Esophagus muscularis mucosa (tissue), 4 donors: ENCODE data around the gene CLEC9A. TPM values are rescaled to one million over a fixed set of nuclear protein-coding genes. Genes with fewer than 3 reads are reported as not detected.

Source experiments
- DNase-seq: peaks from one replicate; pipeline ENCODE4 v3.0.0-alpha.2; 2017; ENCODE audit errors: extremely low spot score
- H3K27ac ChIP-seq, 4 donors: fragments of 200-600 bp; sonication (generic); replicated peaks in 1 of 4; 1 replicate in 3 of 4; 2 replicates in 1 of 4; pipeline ENCODE4 v1.5.1; 2016 to 2019; ENCODE audit warnings: mild to moderate bottlenecking in 1 of 4
- H3K27me3 ChIP-seq, 4 donors: fragments of 200-600 bp; sonication (generic); one replicate each; pipeline versions ENCODE4 v1.5.1 to v1.6.0; 2016 to 2019
- H3K36me3 ChIP-seq, 4 donors: fragments of 200-600 bp; sonication (generic); one replicate each; pipeline ENCODE4 v1.5.1; 2016 to 2019
- H3K4me1 ChIP-seq, 4 donors: fragments of 200-600 bp; sonication (generic); one replicate each; pipeline ENCODE4 v1.5.1; 2016 to 2019
- H3K4me3 ChIP-seq, 4 donors: fragments of 200-600 bp; sonication (generic); 1 replicate in 2 of 4; 2 replicates in 2 of 4; pipeline ENCODE4 v1.5.1; 2016 to 2019; ENCODE audit warnings: mild to moderate bottlenecking in 4 of 4, moderate library complexity in 1 of 4
- H3K9me3 ChIP-seq, 4 donors: fragments of 200-600 bp; sonication (generic); 1 replicate in 3 of 4; 2 replicates in 1 of 4; pipeline ENCODE4 v1.5.1; 2016 to 2019
- CTCF ChIP-seq, 3 experiments: fragments of 200-600 bp in 2 of 3; fragments of 450-650 bp in 1 of 3; sonication (generic) in 2 of 3; IDR thresholded peaks; one replicate each; pipeline ENCODE4 v1.5.1; 2017 to 2019; ENCODE audit warnings: antibody characterized with exemption in 3 of 3, mild to moderate bottlenecking in 2 of 3, moderate library complexity in 1 of 3
- EP300 ChIP-seq: sonication (generic); formaldehyde crosslinking; IDR thresholded peaks from one replicate; pipeline ENCODE4 v1.6.1; 2017; ENCODE audit warnings: antibody characterized with exemption
- POLR2A ChIP-seq: fragments of 450-650 bp; IDR thresholded peaks from one replicate; pipeline ENCODE4 v1.6.1; 2017; ENCODE audit warnings: antibody characterized with exemption, moderate library complexity, mild to moderate bottlenecking, low read depth
- POLR2AphosphoS5 ChIP-seq, 2 donors: sonication (generic); formaldehyde crosslinking; IDR thresholded peaks; one replicate each; pipeline ENCODE4 v1.6.1; 2017; ENCODE audit warnings: antibody characterized with exemption in 2 of 2
- WGBS: methylation state at CpG from one replicate; pipeline ENCODE4 v1.1.5; 2018; 5-methylcytosine and 5-hydroxymethylcytosine counted together
- intact Hi-C: fragments of 100-400 bp; cut with DNase I; formaldehyde crosslinking; loops from one replicate; pipeline ENCODE4 v1.15.1; 2023
- total RNA-seq, 4 donors: library from RNA; depleted of rRNA; stranded (reverse); fragments of >200 nt; gene quantifications; one replicate each; pipeline versions ENCODE4 v1.1.0 to v1.2.1, GENCODE V29; 2016

The CLEC9A gene
- total RNA-seq, 4 donors from 2014 or later: 0.17 TPM; not detected in 3

GRCh38 chr12:10070380-10070779 lies 39.9 kb downstream of the CLEC9A start:
- Histone ChIP-seq H3K36me3 (peaks cover 0 to 13% (median 0%) of the 10 kb centered on the region in 4 donors), H3K27me3 (no peaks in the 10 kb centered on the region), H3K9me3 (no peaks in the 10 kb centered on the region), H3K27ac (no peak overlapping the region), H3K4me3 (no peak overlapping the region), H3K4me1 (peaks cover 0 to 6% (median 4%) of the 10 kb centered on the region in 4 donors)
- intact Hi-C loops: no loop called here
- WGBS: 97% methylated on average over 4 of the region's 4 CpGs
- TF ChIP-seq POLR2A: no peak
- no peak for TF ChIP-seq CTCF (IDR thresholded peaks at IDR 0.05)
- no peak for TF ChIP-seq EP300
- no peak for TF ChIP-seq POLR2AphosphoS5 (IDR thresholded peaks at IDR 0.05)
- no peak for DNase-seq

DNA sequence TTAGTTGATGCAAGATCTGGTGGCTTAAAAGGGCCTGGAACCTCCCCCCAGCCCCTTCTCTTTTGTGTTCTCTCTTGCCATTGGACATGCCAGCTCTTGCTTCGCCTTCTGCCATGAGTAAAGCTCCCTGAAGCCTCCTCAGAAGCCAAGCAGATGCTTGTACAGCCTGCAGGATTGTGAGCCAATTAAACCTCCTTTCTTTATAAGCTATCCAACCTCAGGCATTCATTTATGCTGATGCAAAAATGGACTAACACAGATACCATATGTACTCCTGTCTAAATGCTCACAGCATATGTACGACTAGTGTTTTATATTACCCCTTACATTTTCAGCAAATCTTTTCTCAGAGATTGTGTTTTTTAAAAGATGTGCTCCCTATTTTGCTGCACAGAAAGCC lies 41.6 kb downstream of the CLEC9A start:
- Histone ChIP-seq H3K9me3 (no peaks in the 10 kb centered on the region), H3K27ac (no peak overlapping the region), H3K36me3 (peaks cover 0 to 13% (median 0%) of the 10 kb centered on the region in 4 donors), H3K27me3 (no peaks in the 10 kb centered on the region), H3K4me1 (peaks cover 0 to 4% (median 3%) of the 10 kb centered on the region in 4 donors), H3K4me3 (no peak overlapping the region)
- no peak for DNase-seq
- intact Hi-C loops: no loop called here
- WGBS: 99% methylated on average over 2 of the region's 2 CpGs
- TF ChIP-seq POLR2A (no peak), EP300 (no peak), POLR2AphosphoS5 (IDR thresholded peaks at IDR 0.05) (no peak), CTCF (IDR thresholded peaks at IDR 0.05) (no peak)

GRCh38 chr12:10073261-10073660 lies 42.8 kb downstream of the CLEC9A start:
- no peak for DNase-seq
- intact Hi-C loops: no loop called here
- peaks cover 0 to 13% (median 0%) of the 10 kb centered on the region in 4 donors for H3K36me3 ChIP-seq
- peaks cover 0 to 3% (median 0%) of the 10 kb centered on the region in 4 donors for H3K4me1 ChIP-seq
- no peaks in the 10 kb centered on the region for H3K27me3 ChIP-seq
- TF ChIP-seq POLR2AphosphoS5 (IDR thresholded peaks at IDR 0.05): no peak
- no peak for TF ChIP-seq POLR2A
- TF ChIP-seq CTCF (IDR thresholded peaks at IDR 0.05): no peak
- TF ChIP-seq EP300: no peak
- no peak overlapping the region for H3K4me3 ChIP-seq
- WGBS: 97% methylated on average over 5 of the region's 5 CpGs
- H3K27ac ChIP-seq: no peak overlapping the region
- H3K9me3 ChIP-seq: no peaks in the 10 kb centered on the region

DNA sequence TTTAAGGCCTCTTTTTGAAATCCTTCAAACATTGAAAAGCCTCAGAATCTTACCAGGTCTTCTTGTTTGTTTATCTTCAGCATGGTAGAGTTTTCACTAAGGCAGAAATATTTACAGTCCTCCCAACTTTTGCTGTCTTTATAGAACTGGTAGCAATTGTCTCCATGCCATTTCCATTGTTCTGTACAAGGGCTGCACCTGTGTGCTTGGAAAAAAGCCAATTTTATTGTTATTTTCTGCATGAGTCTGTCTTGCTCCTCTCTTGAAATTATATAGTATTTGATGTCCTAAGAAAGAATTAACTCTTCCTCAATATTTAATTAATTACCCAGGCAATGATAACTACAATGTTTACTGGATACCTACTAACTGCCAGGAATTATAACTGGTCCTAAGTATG lies 45.0 kb downstream of the CLEC9A start:
- DNase-seq: no peak
- Histone ChIP-seq H3K27ac (no peak overlapping the region), H3K36me3 (peaks cover 0 to 13% (median 0%) of the 10 kb centered on the region in 4 donors), H3K4me3 (no peak overlapping the region), H3K27me3 (no peaks in the 10 kb centered on the region), H3K9me3 (no peaks in the 10 kb centered on the region), H3K4me1 (no peaks in the 10 kb centered on the region)
- intact Hi-C loops: no loop called here
- no peak for TF ChIP-seq POLR2AphosphoS5 (IDR thresholded peaks at IDR 0.05)
- no peak for TF ChIP-seq CTCF (IDR thresholded peaks at IDR 0.05)
- no peak for TF ChIP-seq POLR2A
- TF ChIP-seq EP300: no peak

- Histone ChIP-seq H3K4me1 (no peaks in the 10 kb centered on the region), H3K4me3 (no peak overlapping the region), H3K27me3 (no peaks in the 10 kb centered on the region), H3K36me3 (no peaks in the 10 kb centered on the region), H3K27ac (no peak overlapping the region), H3K9me3 (peaks cover 0 to 7% (median 2%) of the 10 kb centered on the region in 4 donors)
- no peak for TF ChIP-seq POLR2A
- no peak for TF ChIP-seq CTCF (IDR thresholded peaks at IDR 0.05)
- no peak for TF ChIP-seq POLR2AphosphoS5 (IDR thresholded peaks at IDR 0.05)
- TF ChIP-seq EP300: no peak
- 75% methylated on average over 5 of the region's 5 CpGs for WGBS
- DNase-seq: no peak
- intact Hi-C loops: no loop called here
These were observed 51.8 kb downstream of the CLEC9A start for GRCh38 chr12:10082117-10082874.
